ENCODE results near the gene DDR2.

- TF ChIP-seq CTCF (IDR thresholded peaks at IDR 0.05) (no peak), POLR2AphosphoS5 (IDR thresholded peaks at IDR 0.05; ENCODE audit: low read depth, low read length) (no peak), SIN3A (IDR thresholded peaks at IDR 0.05; ENCODE audit: borderline replicate concordance, insufficient read depth, low read depth, low read length) (no peak), TCF7L2 (IDR thresholded peaks at IDR 0.05; ENCODE audit: low read depth, low read length) (no peak)
- TF ChIP-seq, protein P1, sequence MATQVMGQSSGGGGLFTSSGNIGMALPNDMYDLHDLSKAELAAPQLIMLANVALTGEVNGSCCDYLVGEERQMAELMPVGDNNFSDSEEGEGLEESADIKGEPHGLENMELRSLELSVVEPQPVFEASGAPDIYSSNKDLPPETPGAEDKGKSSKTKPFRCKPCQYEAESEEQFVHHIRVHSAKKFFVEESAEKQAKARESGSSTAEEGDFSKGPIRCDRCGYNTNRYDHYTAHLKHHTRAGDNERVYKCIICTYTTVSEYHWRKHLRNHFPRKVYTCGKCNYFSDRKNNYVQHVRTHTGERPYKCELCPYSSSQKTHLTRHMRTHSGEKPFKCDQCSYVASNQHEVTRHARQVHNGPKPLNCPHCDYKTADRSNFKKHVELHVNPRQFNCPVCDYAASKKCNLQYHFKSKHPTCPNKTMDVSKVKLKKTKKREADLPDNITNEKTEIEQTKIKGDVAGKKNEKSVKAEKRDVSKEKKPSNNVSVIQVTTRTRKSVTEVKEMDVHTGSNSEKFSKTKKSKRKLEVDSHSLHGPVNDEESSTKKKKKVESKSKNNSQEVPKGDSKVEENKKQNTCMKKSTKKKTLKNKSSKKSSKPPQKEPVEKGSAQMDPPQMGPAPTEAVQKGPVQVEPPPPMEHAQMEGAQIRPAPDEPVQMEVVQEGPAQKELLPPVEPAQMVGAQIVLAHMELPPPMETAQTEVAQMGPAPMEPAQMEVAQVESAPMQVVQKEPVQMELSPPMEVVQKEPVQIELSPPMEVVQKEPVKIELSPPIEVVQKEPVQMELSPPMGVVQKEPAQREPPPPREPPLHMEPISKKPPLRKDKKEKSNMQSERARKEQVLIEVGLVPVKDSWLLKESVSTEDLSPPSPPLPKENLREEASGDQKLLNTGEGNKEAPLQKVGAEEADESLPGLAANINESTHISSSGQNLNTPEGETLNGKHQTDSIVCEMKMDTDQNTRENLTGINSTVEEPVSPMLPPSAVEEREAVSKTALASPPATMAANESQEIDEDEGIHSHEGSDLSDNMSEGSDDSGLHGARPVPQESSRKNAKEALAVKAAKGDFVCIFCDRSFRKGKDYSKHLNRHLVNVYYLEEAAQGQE (IDR thresholded peaks at IDR 0.05; ENCODE audit: insufficient read depth in 1 of 2, low read depth in 2 of 2, low read length in 1 of 2): no peak
Observed at GRCh38 chr1:162660574-162660973, 28.3 kb downstream of the DDR2 start.
